Skin epidermis (tissue), 12 donors: ENCODE measurements around the gene PTPRM.

ENCODE experiments used
- H3K27ac ChIP-seq, 21 experiments: fragments of 200-600 bp; sonication (generic) in 11 of 21; one replicate each; pipeline ENCODE4 v1.5.0; 2020; ENCODE audit warnings: mild to moderate bottlenecking in 3 of 21, inconsistent platforms in 2 of 21, moderate library complexity in 2 of 21
- H3K4me3 ChIP-seq, 7 experiments: fragments of 200-600 bp; sonication (generic) in 2 of 7; one replicate each; pipeline ENCODE4 v1.5.0; 2020; ENCODE audit warnings: inconsistent platforms in 2 of 7, mild to moderate bottlenecking in 2 of 7, moderate library complexity in 1 of 7

PTPRM gene

GRCh38 chr18:8005870-8006569, 438.9 kb downstream of the PTPRM start:
- no peak overlapping the region for H3K4me3 ChIP-seq
- no peak overlapping the region for H3K27ac ChIP-seq

GRCh38 chr18:8006979-8007378, 439.9 kb downstream of the PTPRM start:
- Histone ChIP-seq H3K4me3 (no peak overlapping the region), H3K27ac (no peak overlapping the region)

- Histone ChIP-seq H3K27ac (no peak overlapping the region), H3K4me3 (no peak overlapping the region)
These were observed 440.9 kb downstream of the PTPRM start for GRCh38 chr18:8008033-8008432.

GRCh38 chr18:8011361-8011760, 444.2 kb downstream of the PTPRM start:
- H3K4me3 ChIP-seq, result no peak overlapping the region
- no peak overlapping the region for H3K27ac ChIP-seq

- Histone ChIP-seq H3K4me3 (no peak overlapping the region), H3K27ac (no peak overlapping the region)
These were observed 444.8 kb downstream of the PTPRM start for GRCh38 chr18:8011906-8012305.

GRCh38 chr18:8018701-8019331, 451.7 kb downstream of the PTPRM start:
- H3K4me3 ChIP-seq, result no peak overlapping the region
- no peak overlapping the region for H3K27ac ChIP-seq

GRCh38 chr18:8019600-8019999, 452.5 kb downstream of the PTPRM start:
- H3K27ac ChIP-seq, result no peak overlapping the region
- no peak overlapping the region for H3K4me3 ChIP-seq

- H3K4me3 ChIP-seq, result no peak overlapping the region
- H3K27ac ChIP-seq, result no peak overlapping the region
These were observed 453.2 kb downstream of the PTPRM start for GRCh38 chr18:8020132-8020846.

GRCh38 chr18:8029061-8029460, 461.9 kb downstream of the PTPRM start:
- Histone ChIP-seq H3K27ac (no peak overlapping the region), H3K4me3 (no peak overlapping the region)

- H3K27ac ChIP-seq, result no peak overlapping the region
These were observed 462.6 kb downstream of the PTPRM start for GRCh38 chr18:8029731-8030130.

GRCh38 chr18:8030201-8030600, 463.1 kb downstream of the PTPRM start:
- Histone ChIP-seq H3K27ac (no peak overlapping the region), H3K4me3 (no peak overlapping the region)

More at GRCh38 chr18:8029731-8030130, 462.6 kb downstream of the PTPRM start:
- no peak overlapping the region for H3K4me3 ChIP-seq

GRCh38 chr18:8031496-8031895, 464.4 kb downstream of the PTPRM start:
- H3K4me3 ChIP-seq, result no peak overlapping the region
- no peak overlapping the region for H3K27ac ChIP-seq

GRCh38 chr18:8034674-8035073, 467.6 kb downstream of the PTPRM start:
- H3K4me3 ChIP-seq, result no peak overlapping the region
- H3K27ac ChIP-seq, result no peak overlapping the region

- no peak overlapping the region for H3K4me3 ChIP-seq
- H3K27ac ChIP-seq, result no peak overlapping the region
These were observed 469.4 kb downstream of the PTPRM start for GRCh38 chr18:8036551-8036950.

- no peak overlapping the region for H3K4me3 ChIP-seq
- H3K27ac ChIP-seq, result no peak overlapping the region
These were observed 470.2 kb downstream of the PTPRM start for GRCh38 chr18:8037296-8037695.

GRCh38 chr18:8040021-8040420, 472.9 kb downstream of the PTPRM start:
- H3K4me3 ChIP-seq, result no peak overlapping the region
- H3K27ac ChIP-seq, result no peak overlapping the region

GRCh38 chr18:8041526-8042111, 474.5 kb downstream of the PTPRM start:
- no peak overlapping the region for H3K4me3 ChIP-seq
- H3K27ac ChIP-seq, result no peak overlapping the region

- Histone ChIP-seq H3K27ac (no peak overlapping the region), H3K4me3 (no peak overlapping the region)
These were observed 476.9 kb downstream of the PTPRM start for GRCh38 chr18:8044004-8044403.

- no peak overlapping the region for H3K4me3 ChIP-seq
These were observed 478.2 kb downstream of the PTPRM start for GRCh38 chr18:8045160-8045883.

GRCh38 chr18:8045884-8046281, 478.8 kb downstream of the PTPRM start:
- Histone ChIP-seq H3K4me3 (no peak overlapping the region), H3K27ac (no peak overlapping the region)

More at GRCh38 chr18:8045160-8045883, 478.2 kb downstream of the PTPRM start:
- H3K27ac ChIP-seq, result no peak overlapping the region
